Measurements from ENCODE around the gene ZNF92. TPM values are rescaled to one million over a fixed set of nuclear protein-coding genes. Genes with fewer than 3 reads are reported as not detected.
A peak's percentile ranks its signal among the peaks of the same experiment; 100 is the strongest.

The ZNF92 gene
- total RNA-seq, 1 donor from 2014 or later = 11.3 TPM

DNA sequence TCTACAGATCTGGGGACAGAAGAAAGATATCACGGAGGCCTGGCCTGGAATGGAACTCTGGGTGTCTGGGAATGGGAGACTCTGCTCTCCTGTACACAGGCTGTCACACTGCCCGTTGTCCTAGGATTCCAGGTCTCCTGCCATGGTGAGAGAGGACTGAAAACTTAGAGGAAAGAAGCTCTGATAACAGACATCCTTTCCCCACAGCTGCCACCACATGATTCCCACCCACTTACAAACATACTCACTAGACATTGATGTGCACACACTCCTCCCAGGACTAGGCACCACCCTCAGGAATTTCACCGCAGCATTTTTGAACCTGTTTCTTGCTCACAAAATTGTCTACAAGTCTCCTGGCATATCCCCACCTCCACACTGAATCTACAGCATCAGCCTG, 5.7 kb downstream of the ZNF92 start:
- Histone ChIP-seq H3K36me3 (ENCODE audit: insufficient read depth, low read length) (no peaks in the 10 kb centered on the region), H3K4me2 (ENCODE audit: low read length) (peak overlapping the region; percentile 16), H3K4me1 (ENCODE audit: insufficient read depth, low read length) (peaks cover 9% of the 10 kb centered on the region), H3K27me3 (ENCODE audit: insufficient read depth, low read length) (no peaks in the 10 kb centered on the region), H3K9me3 (ENCODE audit: insufficient read depth, low read depth, low read length) (no peaks in the 10 kb centered on the region), H3K27ac (ENCODE audit: low read depth, low read length) (no peak overlapping the region), H2AFZ (ENCODE audit: low read depth, low read length) (no peak overlapping the region), H4K20me1 (ENCODE audit: insufficient read depth, low read length) (peaks cover 83% of the 10 kb centered on the region), H3K4me3 (ENCODE audit: insufficient read depth, low read depth, low read length) (no peak overlapping the region), H3K9ac (ENCODE audit: low read length) (no peak overlapping the region), H3K79me2 (ENCODE audit: insufficient read depth, low read length) (peaks cover 99% of the 10 kb centered on the region)
- DNase-seq (ENCODE audit: low read depth) (peak; percentile 60), FAIRE-seq (no peak)
- Mint-ChIP-seq H3K4me1 (ENCODE audit: low read depth, unreplicated experiment) (peaks cover 15% of the 10 kb centered on the region), H3K9me3 (ENCODE audit: unreplicated experiment) (no peaks in the 10 kb centered on the region), H3K36me3 (ENCODE audit: low read depth, unreplicated experiment) (peaks cover 11% of the 10 kb centered on the region), H3K27me3 (ENCODE audit: low read depth, unreplicated experiment) (no peaks in the 10 kb centered on the region), H3K27ac (ENCODE audit: unreplicated experiment) (no peak overlapping the region), H3K4me3 (ENCODE audit: unreplicated experiment) (no peak overlapping the region)
- TF ChIP-seq, protein P1, sequence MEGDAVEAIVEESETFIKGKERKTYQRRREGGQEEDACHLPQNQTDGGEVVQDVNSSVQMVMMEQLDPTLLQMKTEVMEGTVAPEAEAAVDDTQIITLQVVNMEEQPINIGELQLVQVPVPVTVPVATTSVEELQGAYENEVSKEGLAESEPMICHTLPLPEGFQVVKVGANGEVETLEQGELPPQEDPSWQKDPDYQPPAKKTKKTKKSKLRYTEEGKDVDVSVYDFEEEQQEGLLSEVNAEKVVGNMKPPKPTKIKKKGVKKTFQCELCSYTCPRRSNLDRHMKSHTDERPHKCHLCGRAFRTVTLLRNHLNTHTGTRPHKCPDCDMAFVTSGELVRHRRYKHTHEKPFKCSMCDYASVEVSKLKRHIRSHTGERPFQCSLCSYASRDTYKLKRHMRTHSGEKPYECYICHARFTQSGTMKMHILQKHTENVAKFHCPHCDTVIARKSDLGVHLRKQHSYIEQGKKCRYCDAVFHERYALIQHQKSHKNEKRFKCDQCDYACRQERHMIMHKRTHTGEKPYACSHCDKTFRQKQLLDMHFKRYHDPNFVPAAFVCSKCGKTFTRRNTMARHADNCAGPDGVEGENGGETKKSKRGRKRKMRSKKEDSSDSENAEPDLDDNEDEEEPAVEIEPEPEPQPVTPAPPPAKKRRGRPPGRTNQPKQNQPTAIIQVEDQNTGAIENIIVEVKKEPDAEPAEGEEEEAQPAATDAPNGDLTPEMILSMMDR (IDR thresholded peaks at IDR 0.05; ENCODE audit: insufficient read depth, low read depth, low read length) = no peak
- no peak for TF ChIP-seq EZH2 (IDR thresholded peaks at IDR 0.05; ENCODE audit: insufficient read depth, low read length)

- H3K36me3 Mint-ChIP-seq (ENCODE audit: low read depth, unreplicated experiment) = peaks cover 11% of the 10 kb centered on the region
- no peak overlapping the region for H3K4me3 Mint-ChIP-seq (ENCODE audit: unreplicated experiment)
- Histone ChIP-seq H3K4me2 (ENCODE audit: low read length) (no peak overlapping the region), H3K9me3 (ENCODE audit: insufficient read depth, low read depth, low read length) (no peaks in the 10 kb centered on the region), H3K79me2 (ENCODE audit: insufficient read depth, low read length) (peaks cover 97% of the 10 kb centered on the region), H3K4me1 (ENCODE audit: insufficient read depth, low read length) (peaks cover 9% of the 10 kb centered on the region), H3K4me3 (ENCODE audit: insufficient read depth, low read depth, low read length) (no peak overlapping the region), H3K27me3 (ENCODE audit: insufficient read depth, low read length) (no peaks in the 10 kb centered on the region), H3K9ac (ENCODE audit: low read length) (no peak overlapping the region), H4K20me1 (ENCODE audit: insufficient read depth, low read length) (peaks cover 78% of the 10 kb centered on the region), H3K36me3 (ENCODE audit: insufficient read depth, low read length) (no peaks in the 10 kb centered on the region), H2AFZ (ENCODE audit: low read depth, low read length) (no peak overlapping the region), H3K27ac (ENCODE audit: low read depth, low read length) (no peak overlapping the region)
- peaks cover 12% of the 10 kb centered on the region for H3K4me1 Mint-ChIP-seq (ENCODE audit: low read depth, unreplicated experiment)
- FAIRE-seq = no peak
- no peak for TF ChIP-seq EZH2 (IDR thresholded peaks at IDR 0.05; ENCODE audit: insufficient read depth, low read length)
- TF ChIP-seq, protein P1 (IDR thresholded peaks at IDR 0.05; ENCODE audit: insufficient read depth, low read depth, low read length) = no peak
- H3K27ac Mint-ChIP-seq (ENCODE audit: unreplicated experiment) = no peak overlapping the region
- H3K27me3 Mint-ChIP-seq (ENCODE audit: low read depth, unreplicated experiment) = no peaks in the 10 kb centered on the region
- H3K9me3 Mint-ChIP-seq (ENCODE audit: unreplicated experiment) = no peaks in the 10 kb centered on the region
- DNase-seq (ENCODE audit: low read depth) = no peak
Measured at GRCh38 chr7:65381742-65382141, 8.1 kb downstream of the ZNF92 start.

GRCh38 chr7:65382452-65382851, 8.8 kb downstream of the ZNF92 start:
- no peaks in the 10 kb centered on the region for H3K9me3 Mint-ChIP-seq (ENCODE audit: unreplicated experiment)
- H3K27me3 ChIP-seq (ENCODE audit: insufficient read depth, low read length) = no peaks in the 10 kb centered on the region
- TF ChIP-seq, protein P1 (IDR thresholded peaks at IDR 0.05; ENCODE audit: insufficient read depth, low read depth, low read length) = no peak
- no peak for TF ChIP-seq EZH2 (IDR thresholded peaks at IDR 0.05; ENCODE audit: insufficient read depth, low read length)
- H2AFZ ChIP-seq (ENCODE audit: low read depth, low read length) = no peak overlapping the region
- peaks cover 95% of the 10 kb centered on the region for H3K79me2 ChIP-seq (ENCODE audit: insufficient read depth, low read length)
- H4K20me1 ChIP-seq (ENCODE audit: insufficient read depth, low read length) = peaks cover 77% of the 10 kb centered on the region
- H3K36me3 ChIP-seq (ENCODE audit: insufficient read depth, low read length) = no peaks in the 10 kb centered on the region
- no peak overlapping the region for H3K9ac ChIP-seq (ENCODE audit: low read length)
- no peak overlapping the region for H3K4me3 ChIP-seq (ENCODE audit: insufficient read depth, low read depth, low read length)
- H3K27me3 Mint-ChIP-seq (ENCODE audit: low read depth, unreplicated experiment) = no peaks in the 10 kb centered on the region
- no peak overlapping the region for H3K4me2 ChIP-seq (ENCODE audit: low read length)
- H3K27ac Mint-ChIP-seq (ENCODE audit: unreplicated experiment) = no peak overlapping the region
- peaks cover 12% of the 10 kb centered on the region for H3K4me1 Mint-ChIP-seq (ENCODE audit: low read depth, unreplicated experiment)
- FAIRE-seq (no peak), DNase-seq (ENCODE audit: low read depth) (no peak)
- H3K4me3 Mint-ChIP-seq (ENCODE audit: unreplicated experiment) = no peak overlapping the region
- H3K27ac ChIP-seq (ENCODE audit: low read depth, low read length) = no peak overlapping the region
- H3K36me3 Mint-ChIP-seq (ENCODE audit: low read depth, unreplicated experiment) = peaks cover 6% of the 10 kb centered on the region
- no peaks in the 10 kb centered on the region for H3K9me3 ChIP-seq (ENCODE audit: insufficient read depth, low read depth, low read length)
- H3K4me1 ChIP-seq (ENCODE audit: insufficient read depth, low read length) = peaks cover 9% of the 10 kb centered on the region
